Thyroid gland (tissue), 4 donors: ENCODE results near the gene CCNG1. TPM values are rescaled to one million over a fixed set of nuclear protein-coding genes. Genes with fewer than 3 reads are reported as not detected.

Experiments
- DNase-seq, 2 donors: peaks; one replicate each; pipeline ENCODE4 v3.0.0-alpha.2; 2019
- H3K27ac ChIP-seq, 3 donors: fragments of 200-600 bp; sonication (generic); 1 replicate in 2 of 3; 2 replicates in 1 of 3; pipeline ENCODE4 v1.5.1; 2016 to 2019; ENCODE audit warnings: mild to moderate bottlenecking in 1 of 3, moderate library complexity in 1 of 3
- H3K27me3 ChIP-seq: fragments of 200-600 bp; sonication (generic); one replicate; pipeline ENCODE4 v1.5.1; 2019
- H3K36me3 ChIP-seq, 2 donors: fragments of 200-600 bp; sonication (generic); one replicate each; pipeline ENCODE4 v1.5.1; 2016 to 2019
- H3K4me1 ChIP-seq, 2 donors: fragments of 200-600 bp; sonication (generic); one replicate each; pipeline ENCODE4 v1.5.1; 2017 to 2019
- H3K4me3 ChIP-seq, 3 donors: fragments of 200-600 bp; sonication (generic); replicated peaks in 1 of 3; 1 replicate in 2 of 3; 2 replicates in 1 of 3; pipeline ENCODE4 v1.5.1; 2016; ENCODE audit warnings: mild to moderate bottlenecking in 1 of 3
- H3K9me3 ChIP-seq: fragments of 200-600 bp; sonication (generic); one replicate; pipeline ENCODE4 v1.5.1; 2017
- CTCF ChIP-seq, 6 experiments: fragments of 200-600 bp in 3 of 6; fragments of 450-650 bp in 3 of 6; sonication (generic) in 3 of 6; IDR thresholded peaks; one replicate each; pipeline ENCODE4 v1.5.1; 2016 to 2019; ENCODE audit warnings: antibody characterized with exemption in 6 of 6, mild to moderate bottlenecking in 2 of 6, inconsistent platforms in 1 of 6, moderate library complexity in 1 of 6
- POLR2A ChIP-seq, 2 donors: fragments of 450-650 bp; IDR thresholded peaks; one replicate each; pipeline ENCODE4 v1.6.1; 2017; ENCODE audit warnings: antibody characterized with exemption in 2 of 2, mild to moderate bottlenecking in 2 of 2, moderate library complexity in 1 of 2
- WGBS, 2 donors: methylation state at CpG; one replicate each; pipeline ENCODE4 v1.1.5; 2017; 5-methylcytosine and 5-hydroxymethylcytosine counted together
- intact Hi-C: fragments of 100-400 bp; cut with DNase I; formaldehyde crosslinking; loops from one replicate; pipeline ENCODE4 v1.15.1; 2023
- total RNA-seq, 4 donors: library from RNA; depleted of rRNA; stranded (reverse); fragments of >200 nt; gene quantifications; one replicate each; pipeline ENCODE4 v1.2.3, GENCODE V29; 2016

Gene CCNG1
- total RNA-seq, 4 donors from 2014 or later: 116 to 149 (median 125) TPM

GRCh38 chr5:163432544-163432943 lies 4.9 kb upstream of the CCNG1 start:
- no peaks in the 10 kb centered on the region for H3K27me3 ChIP-seq
- TF ChIP-seq CTCF (IDR thresholded peaks at IDR 0.05): no peak
- TF ChIP-seq POLR2A (IDR thresholded peaks at IDR 0.05): no peak
- H3K4me3 ChIP-seq: no peak overlapping the region
- H3K9me3 ChIP-seq: no peaks in the 10 kb centered on the region
- no peak for DNase-seq
- H3K36me3 ChIP-seq: no peaks in the 10 kb centered on the region
- intact Hi-C loops: no loop called here
- WGBS, 2 donors: 84 to 94% methylated on average over 1 of the region's 1 CpG
- H3K4me1 ChIP-seq: no peaks in the 10 kb centered on the region
- H3K27ac ChIP-seq: no peak overlapping the region

- Histone ChIP-seq H3K27me3 (no peaks in the 10 kb centered on the region), H3K4me1 (peaks cover 2 to 4% of the 10 kb centered on the region in 2 donors), H3K4me3 (no peak overlapping the region), H3K36me3 (no peaks in the 10 kb centered on the region), H3K27ac (no peak overlapping the region), H3K9me3 (no peaks in the 10 kb centered on the region)
- TF ChIP-seq POLR2A (IDR thresholded peaks at IDR 0.05): no peak
- TF ChIP-seq CTCF (IDR thresholded peaks at IDR 0.05): no peak
- DNase-seq: no peak
- intact Hi-C loops: no loop called here
- 63 to 68% methylated on average over 5 of the region's 5 CpGs for WGBS, 2 donors
Observed at GRCh38 chr5:163433271-163433670, 4.1 kb upstream of the CCNG1 start.

- DNase-seq: no peak
- Histone ChIP-seq H3K27me3 (no peaks in the 10 kb centered on the region), H3K9me3 (no peaks in the 10 kb centered on the region), H3K27ac (no peak overlapping the region), H3K4me1 (peaks cover 13 to 14% of the 10 kb centered on the region in 2 donors), H3K36me3 (no peaks in the 10 kb centered on the region), H3K4me3 (no peak overlapping the region)
- TF ChIP-seq CTCF (IDR thresholded peaks at IDR 0.05) (no peak), POLR2A (IDR thresholded peaks at IDR 0.05) (no peak)
- 50 to 67% methylated on average over 3 of the region's 3 CpGs for WGBS, 2 donors
- intact Hi-C loops: no loop called here
Observed at GRCh38 chr5:163434401-163434866, 3.0 kb upstream of the CCNG1 start.

- intact Hi-C loops: no loop called here
- H3K4me3 ChIP-seq: no peak overlapping the region
- peaks cover 18 to 25% of the 10 kb centered on the region in 2 donors for H3K4me1 ChIP-seq
- DNase-seq: no peak
- TF ChIP-seq CTCF (IDR thresholded peaks at IDR 0.05) (no peak), POLR2A (IDR thresholded peaks at IDR 0.05) (no peak)
- H3K27me3 ChIP-seq: no peaks in the 10 kb centered on the region
- WGBS, 2 donors: 78 to 91% methylated on average over 4 of the region's 4 CpGs
- no peaks in the 10 kb centered on the region for H3K9me3 ChIP-seq
- peak overlapping the region in 1 of 3 donors; percentile 85 for H3K27ac ChIP-seq
- no peaks in the 10 kb centered on the region for H3K36me3 ChIP-seq
Observed at GRCh38 chr5:163436515-163436914, 880 bp upstream of the CCNG1 start.

GRCh38 chr5:163437011-163437308 lies 435 bp upstream of the CCNG1 start:
- H3K27ac ChIP-seq: peak overlapping the region; percentile 33 to 88 (median 85)
- no peak for DNase-seq
- intact Hi-C loops: no loop called here
- H3K9me3 ChIP-seq: no peaks in the 10 kb centered on the region
- 3 to 7% methylated on average over 6 of the region's 6 CpGs for WGBS, 2 donors
- H3K36me3 ChIP-seq: peaks cover 1% of the 10 kb centered on the region in 2 donors
- H3K4me1 ChIP-seq: peaks cover 18 to 25% of the 10 kb centered on the region in 2 donors
- TF ChIP-seq CTCF (IDR thresholded peaks at IDR 0.05) (no peak), POLR2A (IDR thresholded peaks at IDR 0.05) (no peak)
- no peaks in the 10 kb centered on the region for H3K27me3 ChIP-seq
- peak overlapping the region in 2 of 3 donors; percentile 0 to 83 for H3K4me3 ChIP-seq
